Endothelial cell of umbilical vein (primary cell): Measurements from ENCODE around the gene AKR7A2.

ENCODE experiments used
- CTCF ChIP-seq, 2 donors: IDR thresholded peaks; 1 replicate in 1 of 2; 2 replicates in 1 of 2; pipeline ENCODE4 v1.5.1; 2011; ENCODE audit warnings: low read length in 2 of 2, mild to moderate bottlenecking in 2 of 2, moderate library complexity in 2 of 2, control low read depth in 1 of 2, inconsistent platforms in 1 of 2, low read depth in 1 of 2; ENCODE audit not compliant: insufficient read depth in 1 of 2; ENCODE audit errors: extremely low read depth in 1 of 2
- EZH2 ChIP-seq: IDR thresholded peaks from 2 replicates; pipeline ENCODE4 v1.6.1; 2012; ENCODE audit warnings: borderline replicate concordance, low read depth, mild to moderate bottlenecking, moderate library complexity, low read length, inconsistent platforms; ENCODE audit not compliant: severe bottlenecking
- GATA2 ChIP-seq: IDR thresholded peaks from 2 replicates; pipeline ENCODE4 v1.7.0; 2011; ENCODE audit warnings: low read depth, mild to moderate bottlenecking, moderate library complexity, mixed read lengths, low read length; ENCODE audit not compliant: insufficient read length, insufficient read depth
- MAX ChIP-seq: IDR thresholded peaks from 2 replicates; pipeline ENCODE4 v1.6.1; 2011; ENCODE audit not compliant: insufficient read depth, insufficient read length
- POLR2AphosphoS5 ChIP-seq: IDR thresholded peaks from 2 replicates; pipeline ENCODE4 v1.6.1; 2012; ENCODE audit warnings: low read depth, mild to moderate bottlenecking, control low read depth, low read length, moderate library complexity; ENCODE audit not compliant: insufficient read depth

GRCh38 chr1:19337289-19337688, 25.3 kb upstream of the AKR7A2 start:
- TF ChIP-seq EZH2, result no peak
- no peak for TF ChIP-seq CTCF (IDR thresholded peaks at IDR 0.05; ENCODE audit: extremely low read depth in 1 of 2, insufficient read depth in 1 of 2, low read depth in 1 of 2, low read length in 2 of 2)
- TF ChIP-seq POLR2AphosphoS5, result peak; percentile 6
- TF ChIP-seq GATA2, result no peak
- TF ChIP-seq MAX, result no peak
